GM23338 (cell line): ENCODE measurements around the gene SNRPA.

ENCODE experiments used
- CREB1 ChIP-seq: fragments of 250-450 bp; sonication (Bioruptor Pico); IDR thresholded peaks from 2 replicates; pipeline ENCODE4 v1.5.0; 2020; ENCODE audit warnings: low read depth, mild to moderate bottlenecking, moderate library complexity
- CTCF ChIP-seq, 2 experiments: fragments of 200-600 bp in 1 of 2; sonication (generic) in 1 of 2; conservative IDR thresholded peaks; 2 replicates each; pipeline versions ENCODE4 v1.5.1 to v1.6.1; 2016 to 2017; ENCODE audit warnings: antibody characterized with exemption in 2 of 2, low read depth in 2 of 2, mild to moderate bottlenecking in 2 of 2, moderate library complexity in 1 of 2
- EZH2 ChIP-seq: fragments of 200-600 bp; sonication (generic); IDR thresholded peaks from one replicate; pipeline ENCODE4 v1.8.0; 2017; ENCODE audit warnings: antibody characterized with exemption, mild to moderate bottlenecking, low read depth; ENCODE audit not compliant: unreplicated experiment
- JUNB ChIP-seq: IDR thresholded peaks from one replicate; pipeline ENCODE4 v1.6.1; 2016; ENCODE audit warnings: antibody characterized with exemption; ENCODE audit not compliant: unreplicated experiment
- POLR2AphosphoS5 ChIP-seq: IDR thresholded peaks from 2 replicates; pipeline ENCODE4 v1.6.1; 2016; ENCODE audit warnings: antibody characterized with exemption, low read depth
- STAT1 ChIP-seq: IDR thresholded peaks from one replicate; pipeline ENCODE4 v1.6.1; 2016; ENCODE audit warnings: antibody characterized with exemption; ENCODE audit not compliant: unreplicated experiment
- TF ChIP-seq, protein P1 (sequence below): IDR thresholded peaks from one replicate; pipeline ENCODE4 v1.6.1; 2018; ENCODE audit warnings: antibody characterized with exemption; ENCODE audit not compliant: unreplicated experiment
- TF ChIP-seq, protein P2 (sequence below): IDR thresholded peaks from 2 replicates; pipeline ENCODE4 v1.6.1; 2016; ENCODE audit warnings: antibody characterized with exemption

DNA sequence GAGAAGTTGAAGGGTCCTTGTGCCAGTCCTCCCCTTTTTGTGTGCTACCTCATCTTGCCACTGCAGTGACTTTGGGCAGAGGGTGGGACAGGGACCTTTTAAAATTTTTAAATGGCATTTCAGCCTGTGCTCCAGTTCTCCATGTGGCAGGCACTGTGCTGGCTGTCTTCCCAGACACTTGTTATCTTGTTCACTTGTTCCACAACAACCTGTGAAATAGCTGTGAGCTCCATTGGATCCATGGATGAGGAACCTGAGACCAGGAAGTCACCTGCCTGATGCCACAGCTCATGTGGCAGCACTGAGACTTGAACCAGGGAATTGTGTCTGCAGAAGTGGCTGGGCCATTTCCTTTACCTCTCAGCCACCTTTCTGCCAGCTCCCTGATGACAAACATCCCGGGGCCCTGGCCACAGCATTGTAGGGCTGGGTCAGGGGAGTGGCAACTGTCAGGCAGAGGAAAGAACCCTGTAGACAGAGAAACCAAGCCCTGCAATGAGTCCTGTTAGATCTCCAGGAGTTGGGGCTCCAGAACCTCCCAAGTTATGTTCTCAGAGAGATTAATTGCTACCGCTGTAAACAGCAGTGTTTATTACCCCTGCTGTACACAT is 54.4 kb downstream of the SNRPA start:
- no peak for TF ChIP-seq CTCF (conservative IDR thresholded peaks at IDR 0.05; ENCODE audit: low read depth in 2 of 2)
- no peak for TF ChIP-seq EZH2
- TF ChIP-seq, protein P1, sequence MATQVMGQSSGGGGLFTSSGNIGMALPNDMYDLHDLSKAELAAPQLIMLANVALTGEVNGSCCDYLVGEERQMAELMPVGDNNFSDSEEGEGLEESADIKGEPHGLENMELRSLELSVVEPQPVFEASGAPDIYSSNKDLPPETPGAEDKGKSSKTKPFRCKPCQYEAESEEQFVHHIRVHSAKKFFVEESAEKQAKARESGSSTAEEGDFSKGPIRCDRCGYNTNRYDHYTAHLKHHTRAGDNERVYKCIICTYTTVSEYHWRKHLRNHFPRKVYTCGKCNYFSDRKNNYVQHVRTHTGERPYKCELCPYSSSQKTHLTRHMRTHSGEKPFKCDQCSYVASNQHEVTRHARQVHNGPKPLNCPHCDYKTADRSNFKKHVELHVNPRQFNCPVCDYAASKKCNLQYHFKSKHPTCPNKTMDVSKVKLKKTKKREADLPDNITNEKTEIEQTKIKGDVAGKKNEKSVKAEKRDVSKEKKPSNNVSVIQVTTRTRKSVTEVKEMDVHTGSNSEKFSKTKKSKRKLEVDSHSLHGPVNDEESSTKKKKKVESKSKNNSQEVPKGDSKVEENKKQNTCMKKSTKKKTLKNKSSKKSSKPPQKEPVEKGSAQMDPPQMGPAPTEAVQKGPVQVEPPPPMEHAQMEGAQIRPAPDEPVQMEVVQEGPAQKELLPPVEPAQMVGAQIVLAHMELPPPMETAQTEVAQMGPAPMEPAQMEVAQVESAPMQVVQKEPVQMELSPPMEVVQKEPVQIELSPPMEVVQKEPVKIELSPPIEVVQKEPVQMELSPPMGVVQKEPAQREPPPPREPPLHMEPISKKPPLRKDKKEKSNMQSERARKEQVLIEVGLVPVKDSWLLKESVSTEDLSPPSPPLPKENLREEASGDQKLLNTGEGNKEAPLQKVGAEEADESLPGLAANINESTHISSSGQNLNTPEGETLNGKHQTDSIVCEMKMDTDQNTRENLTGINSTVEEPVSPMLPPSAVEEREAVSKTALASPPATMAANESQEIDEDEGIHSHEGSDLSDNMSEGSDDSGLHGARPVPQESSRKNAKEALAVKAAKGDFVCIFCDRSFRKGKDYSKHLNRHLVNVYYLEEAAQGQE: no peak
- no peak for TF ChIP-seq STAT1
- no peak for TF ChIP-seq POLR2AphosphoS5
- TF ChIP-seq, protein P2, sequence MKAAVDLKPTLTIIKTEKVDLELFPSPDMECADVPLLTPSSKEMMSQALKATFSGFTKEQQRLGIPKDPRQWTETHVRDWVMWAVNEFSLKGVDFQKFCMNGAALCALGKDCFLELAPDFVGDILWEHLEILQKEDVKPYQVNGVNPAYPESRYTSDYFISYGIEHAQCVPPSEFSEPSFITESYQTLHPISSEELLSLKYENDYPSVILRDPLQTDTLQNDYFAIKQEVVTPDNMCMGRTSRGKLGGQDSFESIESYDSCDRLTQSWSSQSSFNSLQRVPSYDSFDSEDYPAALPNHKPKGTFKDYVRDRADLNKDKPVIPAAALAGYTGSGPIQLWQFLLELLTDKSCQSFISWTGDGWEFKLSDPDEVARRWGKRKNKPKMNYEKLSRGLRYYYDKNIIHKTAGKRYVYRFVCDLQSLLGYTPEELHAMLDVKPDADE: no peak
- TF ChIP-seq CREB1 (CRISPR knock-in tag): no peak
- TF ChIP-seq JUNB: no peak
